Panc1 (cell line): Measurements from ENCODE around the gene DTHD1. TPM values are rescaled to one million over a fixed set of nuclear protein-coding genes. Genes with fewer than 3 reads are reported as not detected.

Experiments
- ATAC-seq: fragments of 200-7000 bp; cut with Tn5 transposase; 2 replicates; pipeline ENCODE4 v1.9.1; 2020; ENCODE audit warnings: mild to moderate bottlenecking, moderate library complexity
- BruUV-seq: library from RNA; stranded (reverse); fragments of 400-500 nt; replicated peaks from 2 replicates; lab custom pipeline; 2021; lab: Mats Ljungman, UMichigan
- CTCF ChIA-PET: fragments of 300-600 bp; sonication (Branson Sonifier 250); formaldehyde crosslinking; loops from one replicate; lab custom pipeline; 2022; ENCODE audit warnings: antibody characterized with exemption; lab: Charles Lee
- POLR2A ChIA-PET: fragments of 300-600 bp; sonication (Branson Sonifier 250); formaldehyde crosslinking; loops from one replicate; lab custom pipeline; 2022; ENCODE audit warnings: antibody characterized with exemption; lab: Charles Lee
- DNase-seq: peaks from one replicate; pipeline ENCODE4 v3.0.0-alpha.2; 2010; ENCODE audit warnings: low read depth, low spot score
- H3K27ac ChIP-seq: 2 replicates; pipeline ENCODE4 v1.5.1; 2011; ENCODE audit warnings: mild to moderate bottlenecking, low read length, inconsistent platforms
- H3K27me3 ChIP-seq: fragments of 200-500 bp; sonication (Bioruptor generic); 2 replicates; pipeline ENCODE4 v1.6.0; 2014; ENCODE audit warnings: low read length, inconsistent platforms; ENCODE audit not compliant: control insufficient read depth, insufficient read depth
- H3K36me3 ChIP-seq: fragments of 200-500 bp; sonication (Bioruptor generic); 2 replicates; pipeline ENCODE4 v1.5.1; 2014; ENCODE audit warnings: inconsistent platforms, mild to moderate bottlenecking, low read length, moderate library complexity; ENCODE audit not compliant: control insufficient read depth, insufficient read depth
- H3K4me1 ChIP-seq: 2 replicates; pipeline ENCODE4 v1.5.1; 2011; ENCODE audit warnings: inconsistent platforms, mild to moderate bottlenecking, low read length, moderate library complexity; ENCODE audit not compliant: control insufficient read depth, insufficient read depth
- H3K4me3 ChIP-seq, 2 experiments: 2 replicates each; pipeline ENCODE4 v1.5.1; 2011 to 2012; ENCODE audit warnings: low read depth in 2 of 2, low read length in 2 of 2, mild to moderate bottlenecking in 2 of 2, inconsistent platforms in 1 of 2, moderate library complexity in 1 of 2
- H3K9me3 ChIP-seq: fragments of 200-500 bp; sonication (Bioruptor generic); 2 replicates; pipeline ENCODE4 v1.5.1; 2014; ENCODE audit warnings: low read depth, mild to moderate bottlenecking, inconsistent platforms, low read length, moderate library complexity; ENCODE audit not compliant: control insufficient read depth, insufficient read depth
- POLR2AphosphoS5 ChIP-seq: IDR thresholded peaks from 2 replicates; pipeline ENCODE4 v1.6.1; 2012; ENCODE audit warnings: mild to moderate bottlenecking, low read depth, low read length, moderate library complexity
- SIN3A ChIP-seq: IDR thresholded peaks from 2 replicates; pipeline ENCODE4 v1.6.1; 2012; ENCODE audit warnings: low read depth, mild to moderate bottlenecking, low read length, moderate library complexity, borderline replicate concordance; ENCODE audit not compliant: insufficient read depth
- TCF7L2 ChIP-seq: IDR thresholded peaks from 2 replicates; pipeline ENCODE4 v1.6.1; 2011; ENCODE audit warnings: mild to moderate bottlenecking, low read depth, low read length, inconsistent platforms
- in situ Hi-C: cut with HindIII; loops from 2 replicates; pipeline ENCODE4 v1.10.0; 2016; ENCODE audit warnings: low sequenced_read_pairs, low pct_unique_long_range_greater_than_20kb
- intact Hi-C: fragments of 100-400 bp; cut with micrococcal nuclease; formaldehyde crosslinking; loops from one replicate; pipeline ENCODE4 v1.10.0; 2022; ENCODE audit not compliant: unreplicated experiment
- total RNA-seq: library from RNA; stranded (reverse); gene quantifications from one replicate; pipeline ENCODE4 v1.2.1, GENCODE V29; 2021; ENCODE audit not compliant: unreplicated experiment
- TF ChIP-seq, protein P1 (sequence below), 2 experiments: IDR thresholded peaks; 2 replicates each; pipeline ENCODE4 v1.6.1; 2011 to 2012; ENCODE audit warnings: low read depth in 2 of 2, control low read depth in 1 of 2, low read length in 1 of 2, mild to moderate bottlenecking in 1 of 2, moderate library complexity in 1 of 2; ENCODE audit not compliant: insufficient read depth in 1 of 2
- TF ChIP-seq, protein P2 (sequence below): fragments of 450-650 bp; IDR thresholded peaks from 2 replicates; pipeline ENCODE4 v1.5.1; 2017; ENCODE audit warnings: mild to moderate bottlenecking

Gene DTHD1
- total RNA-seq, 1 experiment from 2014 or later, result not detected

DNA sequence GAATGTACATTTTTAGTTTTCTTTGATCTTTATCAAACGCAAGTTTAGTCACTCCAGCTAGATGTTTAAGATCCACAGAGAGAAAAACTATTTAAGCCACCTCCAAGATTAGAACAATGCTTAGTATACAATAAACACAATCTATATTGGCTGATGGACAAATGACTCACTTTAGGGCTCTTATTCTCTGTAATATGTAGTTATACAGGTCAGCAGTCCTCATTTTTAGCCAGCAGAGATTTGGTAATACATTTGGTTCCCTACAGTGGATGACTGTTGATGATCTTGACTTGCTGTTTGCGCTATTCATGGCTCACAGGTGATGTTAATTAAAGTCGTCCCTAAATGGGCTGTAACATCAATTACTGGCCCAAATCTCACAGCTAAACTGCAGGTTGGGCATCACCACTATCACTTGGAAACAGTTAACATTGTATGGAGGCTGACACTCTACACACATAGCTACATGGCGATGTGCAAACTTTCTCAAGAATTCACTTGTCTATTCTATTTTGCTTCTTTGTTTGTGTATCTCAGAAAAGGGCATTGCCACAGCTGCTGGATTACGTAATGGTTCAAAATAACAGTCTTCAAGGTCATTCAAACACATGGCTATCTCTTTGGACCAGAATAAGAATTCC is 11.8 kb upstream of the DTHD1 start:
- Histone ChIP-seq H3K4me3 (no peak overlapping the region), H3K27ac (no peak overlapping the region), H3K9me3 (no peaks in the 10 kb centered on the region), H3K27me3 (no peaks in the 10 kb centered on the region), H3K4me1 (no peaks in the 10 kb centered on the region), H3K36me3 (no peaks in the 10 kb centered on the region)
- DNase-seq (no peak), ATAC-seq (no peak)
- in situ Hi-C loops, result no loop called here
- intact Hi-C loops, result no loop called here
- ChIA-PET POLR2A (no interaction called here), CTCF (no interaction called here)
- TF ChIP-seq TCF7L2 (no peak), POLR2AphosphoS5 (no peak), SIN3A (no peak)
- TF ChIP-seq, protein P1, sequence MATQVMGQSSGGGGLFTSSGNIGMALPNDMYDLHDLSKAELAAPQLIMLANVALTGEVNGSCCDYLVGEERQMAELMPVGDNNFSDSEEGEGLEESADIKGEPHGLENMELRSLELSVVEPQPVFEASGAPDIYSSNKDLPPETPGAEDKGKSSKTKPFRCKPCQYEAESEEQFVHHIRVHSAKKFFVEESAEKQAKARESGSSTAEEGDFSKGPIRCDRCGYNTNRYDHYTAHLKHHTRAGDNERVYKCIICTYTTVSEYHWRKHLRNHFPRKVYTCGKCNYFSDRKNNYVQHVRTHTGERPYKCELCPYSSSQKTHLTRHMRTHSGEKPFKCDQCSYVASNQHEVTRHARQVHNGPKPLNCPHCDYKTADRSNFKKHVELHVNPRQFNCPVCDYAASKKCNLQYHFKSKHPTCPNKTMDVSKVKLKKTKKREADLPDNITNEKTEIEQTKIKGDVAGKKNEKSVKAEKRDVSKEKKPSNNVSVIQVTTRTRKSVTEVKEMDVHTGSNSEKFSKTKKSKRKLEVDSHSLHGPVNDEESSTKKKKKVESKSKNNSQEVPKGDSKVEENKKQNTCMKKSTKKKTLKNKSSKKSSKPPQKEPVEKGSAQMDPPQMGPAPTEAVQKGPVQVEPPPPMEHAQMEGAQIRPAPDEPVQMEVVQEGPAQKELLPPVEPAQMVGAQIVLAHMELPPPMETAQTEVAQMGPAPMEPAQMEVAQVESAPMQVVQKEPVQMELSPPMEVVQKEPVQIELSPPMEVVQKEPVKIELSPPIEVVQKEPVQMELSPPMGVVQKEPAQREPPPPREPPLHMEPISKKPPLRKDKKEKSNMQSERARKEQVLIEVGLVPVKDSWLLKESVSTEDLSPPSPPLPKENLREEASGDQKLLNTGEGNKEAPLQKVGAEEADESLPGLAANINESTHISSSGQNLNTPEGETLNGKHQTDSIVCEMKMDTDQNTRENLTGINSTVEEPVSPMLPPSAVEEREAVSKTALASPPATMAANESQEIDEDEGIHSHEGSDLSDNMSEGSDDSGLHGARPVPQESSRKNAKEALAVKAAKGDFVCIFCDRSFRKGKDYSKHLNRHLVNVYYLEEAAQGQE (IDR thresholded peaks at IDR 0.05; ENCODE audit: insufficient read depth in 1 of 2, low read depth in 2 of 2, low read length in 1 of 2), result no peak
- TF ChIP-seq, protein P2, sequence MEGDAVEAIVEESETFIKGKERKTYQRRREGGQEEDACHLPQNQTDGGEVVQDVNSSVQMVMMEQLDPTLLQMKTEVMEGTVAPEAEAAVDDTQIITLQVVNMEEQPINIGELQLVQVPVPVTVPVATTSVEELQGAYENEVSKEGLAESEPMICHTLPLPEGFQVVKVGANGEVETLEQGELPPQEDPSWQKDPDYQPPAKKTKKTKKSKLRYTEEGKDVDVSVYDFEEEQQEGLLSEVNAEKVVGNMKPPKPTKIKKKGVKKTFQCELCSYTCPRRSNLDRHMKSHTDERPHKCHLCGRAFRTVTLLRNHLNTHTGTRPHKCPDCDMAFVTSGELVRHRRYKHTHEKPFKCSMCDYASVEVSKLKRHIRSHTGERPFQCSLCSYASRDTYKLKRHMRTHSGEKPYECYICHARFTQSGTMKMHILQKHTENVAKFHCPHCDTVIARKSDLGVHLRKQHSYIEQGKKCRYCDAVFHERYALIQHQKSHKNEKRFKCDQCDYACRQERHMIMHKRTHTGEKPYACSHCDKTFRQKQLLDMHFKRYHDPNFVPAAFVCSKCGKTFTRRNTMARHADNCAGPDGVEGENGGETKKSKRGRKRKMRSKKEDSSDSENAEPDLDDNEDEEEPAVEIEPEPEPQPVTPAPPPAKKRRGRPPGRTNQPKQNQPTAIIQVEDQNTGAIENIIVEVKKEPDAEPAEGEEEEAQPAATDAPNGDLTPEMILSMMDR, result no peak
- no TSS peak for BruUV-seq

DNA sequence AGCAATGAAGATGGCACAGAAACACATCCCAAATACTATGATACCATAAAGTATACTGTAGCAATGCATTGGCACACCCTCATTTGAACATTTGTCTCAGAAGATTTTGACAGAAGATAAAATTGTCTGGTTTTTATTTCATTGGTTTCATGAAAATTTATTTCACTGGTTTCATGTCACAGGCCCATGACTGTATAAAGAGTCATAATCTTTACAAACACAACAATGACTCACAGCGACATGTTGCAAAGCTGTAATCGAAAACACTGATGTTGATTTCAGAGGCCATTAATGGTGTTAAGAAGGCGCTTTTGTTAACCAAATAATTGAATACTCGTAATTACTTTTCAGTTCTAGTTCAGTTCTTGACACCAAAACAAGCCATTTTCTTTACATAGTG is 8.1 kb upstream of the DTHD1 start:
- intact Hi-C loops, result no loop called here
- no TSS peak for BruUV-seq
- no peaks in the 10 kb centered on the region for H3K4me1 ChIP-seq
- H3K4me3 ChIP-seq, result no peak overlapping the region
- no peak for ATAC-seq
- no peaks in the 10 kb centered on the region for H3K36me3 ChIP-seq
- TF ChIP-seq, protein P2, result no peak
- TF ChIP-seq SIN3A (no peak), TCF7L2 (no peak), POLR2AphosphoS5 (no peak)
- TF ChIP-seq, protein P1 (IDR thresholded peaks at IDR 0.05; ENCODE audit: insufficient read depth in 1 of 2, low read depth in 2 of 2, low read length in 1 of 2), result no peak
- ChIA-PET CTCF (no interaction called here), POLR2A (no interaction called here)
- H3K9me3 ChIP-seq, result no peaks in the 10 kb centered on the region
- no peaks in the 10 kb centered on the region for H3K27me3 ChIP-seq
- DNase-seq, result no peak
- no peak overlapping the region for H3K27ac ChIP-seq
- in situ Hi-C loops, result no loop called here
